Gastroesophageal sphincter (tissue), 3 donors: ENCODE results near the gene SMIM35.
"Not testable (repeated sequence)": the region's sequence is repeated elsewhere in the genome, so short reads cannot be mapped to it uniquely, and the experiment has no call there.

ENCODE experiments used
- CTCF ChIP-seq, 4 experiments: fragments of 200-600 bp in 2 of 4; fragments of 450-650 bp in 2 of 4; sonication (generic) in 1 of 4; IDR thresholded peaks; one replicate each; pipeline ENCODE4 v1.5.1; 2017 to 2019; ENCODE audit warnings: antibody characterized with exemption in 4 of 4, mild to moderate bottlenecking in 2 of 4, moderate library complexity in 2 of 4
- POLR2AphosphoS5 ChIP-seq: sonication (generic); formaldehyde crosslinking; IDR thresholded peaks from one replicate; pipeline ENCODE4 v1.6.1; 2017; ENCODE audit warnings: antibody characterized with exemption

- TF ChIP-seq CTCF (IDR thresholded peaks at IDR 0.05); POLR2AphosphoS5: not testable (repeated sequence)
These were observed 108.4 kb downstream of the SMIM35 start for GRCh38 chr11:117978291-117978910.
